ENCODE results near the gene HSP90AB1. TPM values are rescaled to one million over a fixed set of nuclear protein-coding genes. Genes with fewer than 3 reads are reported as not detected.

The HSP90AB1 gene
- polyA plus RNA-seq, 1 experiment: 943 TPM

- TF ChIP-seq CTCF (IDR thresholded peaks at IDR 0.05; ENCODE audit: low read depth, low read length): peak; percentile 88
- H3K9me3 ChIP-seq (ENCODE audit: control insufficient read depth, insufficient read depth, low read length): no peaks in the 10 kb centered on the region
- H3K4me3 ChIP-seq (ENCODE audit: low read depth, low read length): peak overlapping the region; percentile 70
- ChIA-PET POLR2A (interaction anchor here (0.9 to 1.6 kb wide), 5 partner anchors 8 to 441 kb away, joined by 3 to 12 read pairs (median 3); partner anchors contain the start of genes HSP90AB1 and SLC29A1), CTCF (interaction anchor here (0.6 to 1.8 kb wide), 14 partner anchors 10 to 140 kb away, joined by 3 to 15 read pairs (median 4); partner anchors contain the start of genes HSP90AB1 and SLC35B2)
- H3K27me3 ChIP-seq (ENCODE audit: control insufficient read depth, insufficient read depth, low read length): no peaks in the 10 kb centered on the region
- DNase-seq (ENCODE audit: low read depth, low spot score): no peak
- H3K27ac ChIP-seq (ENCODE audit: low read depth, low read length): peak overlapping the region; percentile 81
Measured at GRCh38 chr6:44237813-44238433, 9.0 kb upstream of the HSP90AB1 start.

GRCh38 chr6:44238687-44239350 is 8.1 kb upstream of the HSP90AB1 start:
- no peak for TF ChIP-seq CTCF (IDR thresholded peaks at IDR 0.05; ENCODE audit: low read depth, low read length)
- DNase-seq (ENCODE audit: low read depth, low spot score): no peak
- ChIA-PET POLR2A (interaction anchor here (1.6 kb wide), 1 partner anchor 8 kb away, joined by 12 read pairs; the partner anchor contains the start of gene HSP90AB1), CTCF (interaction anchor here (0.6 to 1.8 kb wide), 2 partner anchors 11 to 66 kb away, joined by 3 to 15 read pairs; no protein-coding TSS in a partner anchor)
- no peak overlapping the region for H3K27ac ChIP-seq (ENCODE audit: low read depth, low read length)
- no peak overlapping the region for H3K4me3 ChIP-seq (ENCODE audit: low read depth, low read length)
- H3K27me3 ChIP-seq (ENCODE audit: control insufficient read depth, insufficient read depth, low read length): no peaks in the 10 kb centered on the region
- no peaks in the 10 kb centered on the region for H3K9me3 ChIP-seq (ENCODE audit: control insufficient read depth, insufficient read depth, low read length)

GRCh38 chr6:44243345-44243744 is 3.6 kb upstream of the HSP90AB1 start:
- POLR2A ChIA-PET: no interaction called here
- no peak for TF ChIP-seq CTCF (IDR thresholded peaks at IDR 0.05; ENCODE audit: low read depth, low read length)
- Histone ChIP-seq H3K9me3 (ENCODE audit: control insufficient read depth, insufficient read depth, low read length) (no peaks in the 10 kb centered on the region; the same call in 1 of the 2 replicates), H3K27ac (ENCODE audit: low read depth, low read length) (no peak overlapping the region), H3K27me3 (ENCODE audit: control insufficient read depth, insufficient read depth, low read length) (no peaks in the 10 kb centered on the region), H3K4me3 (ENCODE audit: low read depth, low read length) (no peak overlapping the region)
- CTCF ChIA-PET: interaction anchor here (1.2 to 4.8 kb wide), 3 partner anchors 9 to 13 kb away, joined by 3 to 30 read pairs (median 4); no protein-coding TSS in a partner anchor
- no peak for DNase-seq (ENCODE audit: low read depth, low spot score)

- peak overlapping the region; percentile 91 for H3K4me3 ChIP-seq (ENCODE audit: low read depth, low read length)
- CTCF ChIA-PET: interaction anchor here (0.8 to 4.8 kb wide), 2 partner anchors 9 to 11 kb away, joined by 3 to 30 read pairs; no protein-coding TSS in a partner anchor
- H3K27ac ChIP-seq (ENCODE audit: low read depth, low read length): peak overlapping the region; percentile 61
- no peaks in the 10 kb centered on the region; the same call in 1 of the 2 replicates for H3K9me3 ChIP-seq (ENCODE audit: control insufficient read depth, insufficient read depth, low read length)
- no peak for TF ChIP-seq CTCF (IDR thresholded peaks at IDR 0.05; ENCODE audit: low read depth, low read length)
- H3K27me3 ChIP-seq (ENCODE audit: control insufficient read depth, insufficient read depth, low read length): no peaks in the 10 kb centered on the region
- DNase-seq (ENCODE audit: low read depth, low spot score): no peak
- POLR2A ChIA-PET: interaction anchor here (0.6 to 4.0 kb wide), 3 partner anchors 8 to 11 kb away, joined by 3 to 107 read pairs (median 27); partner anchors contain the start of gene SLC35B2
Measured at GRCh38 chr6:44245391-44245911, 1.4 kb upstream of the HSP90AB1 start.
